Measurements from ENCODE around the gene FCGR2B.
"Not testable (repeated sequence)": the region's sequence is repeated elsewhere in the genome, so short reads cannot be mapped to it uniquely, and the experiment has no call there.

The FCGR2B gene

DNA sequence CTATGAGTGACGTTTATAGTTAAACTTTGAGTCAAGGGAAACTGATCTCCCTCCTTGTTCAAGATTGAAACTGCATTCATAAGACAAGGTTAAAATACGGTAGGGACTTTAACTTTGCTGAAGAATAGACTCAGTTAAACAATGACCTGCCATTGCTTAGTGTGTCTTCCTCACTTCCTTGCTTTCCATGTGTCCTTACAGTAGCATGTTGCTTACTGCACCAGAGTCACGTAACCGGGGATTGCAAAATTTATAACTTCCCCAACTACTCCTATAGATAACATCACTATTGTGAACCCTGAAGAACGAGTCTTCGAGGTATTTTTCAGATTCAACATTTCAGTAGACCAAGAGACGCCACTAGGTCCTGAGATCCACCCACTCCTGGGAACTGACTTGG is 9.4 kb upstream of the FCGR2B start:
- H3K9me3 ChIP-seq (ENCODE audit: control insufficient read depth, low read length); H3K4me1 ChIP-seq (ENCODE audit: control insufficient read depth, insufficient read depth, low read length, poor library complexity, severe bottlenecking); H3K4me3 ChIP-seq (ENCODE audit: extremely low read depth, insufficient read depth, low read length, poor library complexity, severe bottlenecking); H3K27ac ChIP-seq (ENCODE audit: low read depth, low read length, severe bottlenecking); H3K36me3 ChIP-seq (ENCODE audit: control insufficient read depth, insufficient read depth, low read length): not testable (repeated sequence)
- WGBS, 2 experiments (ENCODE audit: insufficient coverage in 2 of 2): no CpG with 5 or more reads among the region's 7 CpGs

DNA sequence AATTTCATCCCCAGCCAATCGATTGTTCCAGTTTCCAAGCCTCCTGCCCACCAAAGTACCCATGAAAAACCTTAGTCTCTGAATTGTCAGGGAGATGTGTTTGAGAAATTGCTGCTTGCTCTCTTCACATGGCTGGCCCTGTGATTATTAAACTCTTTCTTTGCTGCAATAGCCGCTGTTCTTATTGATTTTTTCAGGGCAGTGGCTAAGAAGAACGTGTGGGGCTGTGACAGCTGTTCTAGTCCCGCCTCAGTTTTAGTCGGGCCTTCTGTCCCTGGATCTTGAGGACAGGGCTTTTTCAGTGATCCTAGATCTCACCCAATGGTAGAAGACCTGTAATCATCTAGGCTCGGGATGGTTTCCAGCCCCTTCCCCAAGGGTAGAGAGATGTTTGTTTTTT is 9.0 kb upstream of the FCGR2B start:
- H3K4me3 ChIP-seq (ENCODE audit: extremely low read depth, insufficient read depth, low read length, poor library complexity, severe bottlenecking); H3K9me3 ChIP-seq (ENCODE audit: control insufficient read depth, low read length); H3K36me3 ChIP-seq (ENCODE audit: control insufficient read depth, insufficient read depth, low read length); H3K4me1 ChIP-seq (ENCODE audit: control insufficient read depth, insufficient read depth, low read length, poor library complexity, severe bottlenecking); H3K27ac ChIP-seq (ENCODE audit: low read depth, low read length, severe bottlenecking): not testable (repeated sequence)
- WGBS, 2 experiments (ENCODE audit: insufficient coverage in 2 of 2): no CpG with 5 or more reads among the region's 6 CpGs

DNA sequence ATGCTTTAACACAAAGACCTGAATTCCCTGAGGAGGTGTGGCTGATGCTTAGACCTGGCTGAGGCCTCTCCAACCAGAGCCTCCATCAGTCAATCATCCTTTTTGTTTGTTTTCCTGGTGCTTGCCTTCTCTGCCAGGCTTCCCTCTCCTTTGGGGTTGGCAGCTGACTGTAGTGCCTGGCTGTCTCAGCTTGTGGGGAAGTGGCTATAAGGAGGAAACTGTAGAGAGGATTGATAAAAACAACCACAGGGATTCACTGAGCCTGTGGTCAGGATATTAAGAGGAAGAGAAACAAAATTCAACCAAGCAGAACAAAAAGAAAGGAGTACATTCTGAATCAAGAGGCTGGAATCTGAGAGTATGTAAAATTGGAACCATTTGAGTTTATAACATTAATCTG is 4.4 kb upstream of the FCGR2B start:
- not testable (repeated sequence) for H3K9me3 ChIP-seq (ENCODE audit: control insufficient read depth, low read length); H3K4me1 ChIP-seq (ENCODE audit: control insufficient read depth, insufficient read depth, low read length, poor library complexity, severe bottlenecking); H3K4me3 ChIP-seq (ENCODE audit: extremely low read depth, insufficient read depth, low read length, poor library complexity, severe bottlenecking); H3K36me3 ChIP-seq (ENCODE audit: control insufficient read depth, insufficient read depth, low read length); H3K27ac ChIP-seq (ENCODE audit: low read depth, low read length, severe bottlenecking)

DNA sequence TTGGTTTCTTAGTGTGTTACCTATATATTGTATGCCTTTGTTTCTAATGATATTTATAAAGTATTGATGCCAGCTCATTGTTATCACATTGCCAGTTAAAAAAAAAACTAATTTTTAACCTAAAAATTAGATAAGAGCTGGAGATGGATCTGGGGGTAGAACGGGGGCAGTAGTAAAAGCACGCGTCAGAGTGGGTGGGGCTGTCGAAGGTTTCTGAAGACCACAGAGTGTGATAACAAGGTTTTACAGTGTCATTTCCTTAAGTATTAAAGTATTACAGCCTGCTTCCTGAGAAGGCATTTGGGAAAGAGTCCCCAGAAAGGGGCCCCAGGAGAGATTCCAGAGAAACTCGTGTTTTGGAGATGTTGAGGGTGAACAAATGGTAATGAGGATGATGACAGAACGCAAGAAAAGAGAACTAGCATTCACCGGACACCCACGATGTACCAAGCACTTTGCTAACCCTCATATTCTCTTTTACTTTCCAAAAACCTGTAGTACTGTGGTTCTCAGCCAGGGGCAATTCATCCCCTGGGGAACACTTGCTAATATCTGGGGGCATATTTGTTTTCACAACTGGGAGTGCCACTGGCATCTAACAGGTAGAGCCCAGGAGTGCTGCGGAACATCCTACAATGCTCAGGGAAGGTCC is 1.2 kb upstream of the FCGR2B start:
- not testable (repeated sequence) for H3K36me3 ChIP-seq (ENCODE audit: control insufficient read depth, insufficient read depth, low read length); H3K9me3 ChIP-seq (ENCODE audit: control insufficient read depth, low read length); H3K4me1 ChIP-seq (ENCODE audit: control insufficient read depth, insufficient read depth, low read length, poor library complexity, severe bottlenecking); H3K4me3 ChIP-seq (ENCODE audit: extremely low read depth, insufficient read depth, low read length, poor library complexity, severe bottlenecking); H3K27ac ChIP-seq (ENCODE audit: low read depth, low read length, severe bottlenecking)
- no CpG with 5 or more reads among the region's 9 CpGs for WGBS, 2 experiments (ENCODE audit: insufficient coverage in 2 of 2)

DNA sequence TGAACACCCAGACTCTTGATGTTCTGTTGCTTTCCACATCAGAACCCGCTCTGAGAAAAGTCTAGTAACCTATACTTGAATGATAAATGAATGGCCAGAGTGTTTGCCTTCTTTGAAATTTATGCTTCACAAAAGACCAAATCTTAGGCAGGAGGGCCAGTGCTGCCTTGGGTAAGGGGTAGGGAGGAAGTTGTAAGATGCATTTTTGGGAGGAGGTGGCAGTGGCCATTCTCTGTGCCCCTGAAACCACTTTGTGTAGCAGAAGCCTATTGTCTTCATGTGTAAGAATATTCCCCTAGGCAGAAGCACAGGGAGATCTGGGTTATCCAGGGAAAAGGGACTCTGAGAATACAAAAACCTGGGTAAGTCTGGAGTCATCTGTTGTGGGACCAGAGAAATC is 626 bp downstream of the FCGR2B start:
- not testable (repeated sequence) for H3K27ac ChIP-seq (ENCODE audit: low read depth, low read length, severe bottlenecking); H3K4me1 ChIP-seq (ENCODE audit: control insufficient read depth, insufficient read depth, low read length, poor library complexity, severe bottlenecking); H3K9me3 ChIP-seq (ENCODE audit: control insufficient read depth, low read length); H3K36me3 ChIP-seq (ENCODE audit: control insufficient read depth, insufficient read depth, low read length); H3K4me3 ChIP-seq (ENCODE audit: extremely low read depth, insufficient read depth, low read length, poor library complexity, severe bottlenecking)
- no CpG with 5 or more reads among the region's 1 CpG for WGBS, 2 experiments (ENCODE audit: insufficient coverage in 2 of 2)

DNA sequence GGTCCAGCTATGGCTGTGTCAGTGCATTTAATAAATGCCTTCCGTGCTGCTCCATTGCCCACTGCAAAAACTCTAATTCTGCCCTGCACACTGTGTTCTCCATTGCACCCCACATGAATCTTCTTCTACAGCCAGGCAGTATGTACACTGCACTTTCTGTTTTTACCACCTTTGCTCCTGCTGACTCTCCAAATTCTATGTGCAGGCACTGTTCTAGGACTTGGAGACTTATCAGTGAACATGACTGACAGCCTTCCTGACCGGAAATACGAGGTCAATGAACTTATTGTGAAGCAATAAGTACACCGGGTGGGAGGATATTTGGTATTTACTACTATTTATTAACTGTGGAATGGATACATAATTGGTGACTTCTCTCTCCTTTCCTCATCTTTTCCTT is 1.7 kb downstream of the FCGR2B start:
- no CpG with 5 or more reads among the region's 4 CpGs for WGBS, 2 experiments (ENCODE audit: insufficient coverage in 2 of 2)
- H3K9me3 ChIP-seq (ENCODE audit: control insufficient read depth, low read length); H3K36me3 ChIP-seq (ENCODE audit: control insufficient read depth, insufficient read depth, low read length); H3K4me3 ChIP-seq (ENCODE audit: extremely low read depth, insufficient read depth, low read length, poor library complexity, severe bottlenecking); H3K27ac ChIP-seq (ENCODE audit: low read depth, low read length, severe bottlenecking); H3K4me1 ChIP-seq (ENCODE audit: control insufficient read depth, insufficient read depth, low read length, poor library complexity, severe bottlenecking): not testable (repeated sequence)

DNA sequence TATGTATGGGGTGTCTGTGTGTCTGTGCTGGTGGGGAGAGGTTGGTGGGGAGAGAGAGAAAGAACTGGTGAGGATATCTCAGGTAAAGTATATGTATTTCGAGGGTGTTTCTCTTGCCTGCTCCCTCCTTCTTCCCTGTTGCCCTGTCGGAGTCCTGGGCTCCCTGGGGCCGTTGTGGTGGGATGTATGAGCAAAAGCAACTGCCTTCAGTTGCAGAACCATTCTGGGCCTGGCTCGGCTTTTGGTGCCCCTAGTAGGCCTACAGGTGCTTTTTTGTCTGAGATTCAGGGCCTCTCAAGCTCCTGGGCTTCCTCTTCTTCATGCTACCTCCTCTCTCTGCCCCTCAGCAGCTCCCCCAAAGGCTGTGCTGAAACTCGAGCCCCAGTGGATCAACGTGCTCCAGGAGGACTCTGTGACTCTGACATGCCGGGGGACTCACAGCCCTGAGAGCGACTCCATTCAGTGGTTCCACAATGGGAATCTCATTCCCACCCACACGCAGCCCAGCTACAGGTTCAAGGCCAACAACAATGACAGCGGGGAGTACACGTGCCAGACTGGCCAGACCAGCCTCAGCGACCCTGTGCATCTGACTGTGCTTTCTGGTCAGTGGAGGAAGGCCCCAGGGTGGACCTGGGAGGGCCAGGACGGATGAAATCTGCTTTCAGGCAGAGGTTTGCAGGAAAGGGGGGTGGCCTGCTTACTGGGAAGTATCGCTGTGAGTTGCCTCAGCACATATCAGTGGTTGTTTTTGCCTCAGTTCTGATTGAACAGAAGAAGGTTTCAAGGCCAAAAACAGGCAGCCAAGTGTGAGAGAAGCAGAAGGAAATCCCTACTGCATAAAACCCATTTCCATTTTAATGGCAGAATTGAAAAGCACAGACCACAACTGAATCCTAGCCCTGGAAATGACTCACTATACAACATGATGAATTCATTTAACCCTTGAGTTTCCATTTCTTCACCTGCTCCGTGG is 8.4 kb downstream of the FCGR2B start:
- not testable (repeated sequence) for H3K4me1 ChIP-seq (ENCODE audit: control insufficient read depth, insufficient read depth, low read length, poor library complexity, severe bottlenecking); H3K36me3 ChIP-seq (ENCODE audit: control insufficient read depth, insufficient read depth, low read length); H3K9me3 ChIP-seq (ENCODE audit: control insufficient read depth, low read length); H3K4me3 ChIP-seq (ENCODE audit: extremely low read depth, insufficient read depth, low read length, poor library complexity, severe bottlenecking); H3K27ac ChIP-seq (ENCODE audit: low read depth, low read length, severe bottlenecking)
- WGBS, 2 experiments (ENCODE audit: insufficient coverage in 2 of 2): 68 to 75% methylated on average over 3 of the region's 15 CpGs

DNA sequence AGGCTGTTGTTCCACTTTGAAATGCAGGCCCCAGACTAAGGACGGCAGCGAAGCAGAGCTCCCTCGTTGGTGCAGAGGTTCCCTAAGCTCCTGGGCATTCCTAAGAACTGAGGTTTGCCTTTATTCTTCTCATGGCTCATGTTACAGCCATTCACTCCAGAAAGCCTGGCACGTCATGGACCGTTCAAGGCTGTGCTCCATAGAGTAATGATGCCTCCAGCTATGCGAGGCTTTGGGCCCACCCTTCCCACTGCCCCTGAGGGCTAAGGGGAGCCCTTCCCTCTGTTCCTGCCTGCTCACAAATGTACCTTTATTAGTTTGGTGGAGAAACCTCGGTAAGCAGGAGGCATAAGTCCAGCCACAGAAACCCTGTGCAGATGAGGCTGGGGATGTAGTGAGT is 10.5 kb downstream of the FCGR2B start:
- WGBS, 2 experiments (ENCODE audit: insufficient coverage in 2 of 2): 33 to 100% methylated on average over 1 to 2 of the region's 7 CpGs
- H3K4me3 ChIP-seq (ENCODE audit: extremely low read depth, insufficient read depth, low read length, poor library complexity, severe bottlenecking); H3K9me3 ChIP-seq (ENCODE audit: control insufficient read depth, low read length); H3K4me1 ChIP-seq (ENCODE audit: control insufficient read depth, insufficient read depth, low read length, poor library complexity, severe bottlenecking); H3K36me3 ChIP-seq (ENCODE audit: control insufficient read depth, insufficient read depth, low read length); H3K27ac ChIP-seq (ENCODE audit: low read depth, low read length, severe bottlenecking): not testable (repeated sequence)

DNA sequence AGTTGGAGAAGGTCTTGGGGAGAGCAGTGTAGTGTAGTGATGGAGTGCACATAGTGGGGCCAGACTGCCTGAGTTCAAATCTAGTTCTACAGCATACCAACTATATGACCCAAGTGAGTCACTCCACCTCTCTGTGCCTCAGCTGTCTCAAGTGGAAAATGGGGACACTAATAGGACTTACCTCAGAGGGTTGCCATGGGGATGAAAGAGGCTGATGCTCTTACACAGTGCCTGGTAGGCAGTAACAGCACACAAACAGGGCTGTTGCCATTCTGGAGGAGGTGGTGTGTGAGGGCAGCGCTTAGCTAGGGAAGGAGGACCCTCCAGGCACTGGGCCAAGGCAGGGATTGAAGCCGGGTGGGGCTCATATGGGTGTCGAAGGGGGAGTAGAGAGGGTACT is 11.5 kb downstream of the FCGR2B start:
- not testable (repeated sequence) for H3K27ac ChIP-seq (ENCODE audit: low read depth, low read length, severe bottlenecking); H3K36me3 ChIP-seq (ENCODE audit: control insufficient read depth, insufficient read depth, low read length); H3K4me3 ChIP-seq (ENCODE audit: extremely low read depth, insufficient read depth, low read length, poor library complexity, severe bottlenecking); H3K9me3 ChIP-seq (ENCODE audit: control insufficient read depth, low read length); H3K4me1 ChIP-seq (ENCODE audit: control insufficient read depth, insufficient read depth, low read length, poor library complexity, severe bottlenecking)
- WGBS, 2 experiments (ENCODE audit: insufficient coverage in 2 of 2): no CpG with 5 or more reads among the region's 3 CpGs

DNA sequence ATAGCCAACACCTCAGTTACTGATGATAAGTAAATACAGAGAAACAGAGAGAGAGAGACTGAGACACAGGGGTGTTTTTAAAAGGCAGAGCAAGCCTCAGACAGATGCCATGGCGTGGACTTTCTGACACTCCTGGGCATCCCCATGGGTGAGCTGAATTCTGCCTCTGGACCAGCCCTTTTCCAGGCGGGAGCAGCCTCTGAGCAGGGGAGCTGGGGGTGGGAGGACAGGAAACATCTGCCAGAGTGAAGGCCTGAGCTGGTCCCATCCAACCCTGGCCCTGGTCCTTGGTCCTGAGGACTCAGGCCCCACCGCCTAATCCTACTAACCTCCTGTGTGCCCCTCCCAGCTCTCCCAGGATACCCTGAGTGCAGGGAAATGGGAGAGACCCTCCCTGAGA is 12.0 kb downstream of the FCGR2B start:
- WGBS, 2 experiments (ENCODE audit: insufficient coverage in 2 of 2): 60 to 100% methylated on average over 2 of the region's 3 CpGs
- not testable (repeated sequence) for H3K4me1 ChIP-seq (ENCODE audit: control insufficient read depth, insufficient read depth, low read length, poor library complexity, severe bottlenecking); H3K27ac ChIP-seq (ENCODE audit: low read depth, low read length, severe bottlenecking); H3K36me3 ChIP-seq (ENCODE audit: control insufficient read depth, insufficient read depth, low read length); H3K9me3 ChIP-seq (ENCODE audit: control insufficient read depth, low read length); H3K4me3 ChIP-seq (ENCODE audit: extremely low read depth, insufficient read depth, low read length, poor library complexity, severe bottlenecking)

DNA sequence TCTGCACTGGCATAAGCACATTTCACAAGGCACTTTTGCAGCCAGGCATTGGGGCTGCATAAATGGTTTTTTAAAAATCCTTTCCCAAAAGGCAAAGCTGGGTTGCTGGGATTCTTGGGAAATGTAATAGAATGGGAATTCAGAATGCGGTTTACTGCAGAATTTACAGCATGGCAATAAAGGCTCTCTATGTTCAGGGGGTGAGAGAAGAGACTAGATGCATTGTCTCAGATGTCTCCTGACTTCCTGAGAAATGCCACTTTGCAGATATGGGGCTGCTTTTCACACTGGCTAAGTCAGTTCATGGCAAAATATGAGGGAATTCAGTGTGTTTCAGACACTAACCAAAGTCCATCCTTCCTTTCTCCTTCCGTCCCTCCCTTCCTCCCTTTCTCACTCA is 13.5 kb downstream of the FCGR2B start:
- H3K4me1 ChIP-seq (ENCODE audit: control insufficient read depth, insufficient read depth, low read length, poor library complexity, severe bottlenecking): peaks cover 4% of the 10 kb centered on the region
- H3K4me3 ChIP-seq (ENCODE audit: extremely low read depth, insufficient read depth, low read length, poor library complexity, severe bottlenecking): no peak overlapping the region
- H3K27ac ChIP-seq (ENCODE audit: low read depth, low read length, severe bottlenecking): no peak overlapping the region
- H3K9me3 ChIP-seq (ENCODE audit: control insufficient read depth, low read length): no peaks in the 10 kb centered on the region
- WGBS, 2 experiments (ENCODE audit: insufficient coverage in 2 of 2): 100% methylated on average over 2 of the region's 2 CpGs
- H3K36me3 ChIP-seq (ENCODE audit: control insufficient read depth, insufficient read depth, low read length): no peaks in the 10 kb centered on the region
